Measurements from ENCODE around the gene PGPEP1. TPM values are rescaled to one million over a fixed set of nuclear protein-coding genes. Genes with fewer than 3 reads are reported as not detected.
"Not testable (repeated sequence)": the region's sequence is repeated elsewhere in the genome, so short reads cannot be mapped to it uniquely, and the experiment has no call there.

Gene PGPEP1
- total RNA-seq, 1 donor from 2014 or later = 38.8 TPM

GRCh38 chr19:18342090-18342632 is 1.8 kb downstream of the PGPEP1 start:
- DNase-seq = no peak
- Histone ChIP-seq H3K27ac (replicated peaks) (no peak overlapping the region), H3K36me3 (peaks cover 7% of the 10 kb centered on the region), H3K4me3 (no peak overlapping the region), H3K4me1 (peaks cover 32% of the 10 kb centered on the region), H3K9me3 (replicated peaks) (no peaks in the 10 kb centered on the region), H3K27me3 (ENCODE audit: low read depth) (no peaks in the 10 kb centered on the region)
- intact Hi-C loops (cut with micrococcal nuclease) = no loop called here
- TF ChIP-seq, protein P1, sequence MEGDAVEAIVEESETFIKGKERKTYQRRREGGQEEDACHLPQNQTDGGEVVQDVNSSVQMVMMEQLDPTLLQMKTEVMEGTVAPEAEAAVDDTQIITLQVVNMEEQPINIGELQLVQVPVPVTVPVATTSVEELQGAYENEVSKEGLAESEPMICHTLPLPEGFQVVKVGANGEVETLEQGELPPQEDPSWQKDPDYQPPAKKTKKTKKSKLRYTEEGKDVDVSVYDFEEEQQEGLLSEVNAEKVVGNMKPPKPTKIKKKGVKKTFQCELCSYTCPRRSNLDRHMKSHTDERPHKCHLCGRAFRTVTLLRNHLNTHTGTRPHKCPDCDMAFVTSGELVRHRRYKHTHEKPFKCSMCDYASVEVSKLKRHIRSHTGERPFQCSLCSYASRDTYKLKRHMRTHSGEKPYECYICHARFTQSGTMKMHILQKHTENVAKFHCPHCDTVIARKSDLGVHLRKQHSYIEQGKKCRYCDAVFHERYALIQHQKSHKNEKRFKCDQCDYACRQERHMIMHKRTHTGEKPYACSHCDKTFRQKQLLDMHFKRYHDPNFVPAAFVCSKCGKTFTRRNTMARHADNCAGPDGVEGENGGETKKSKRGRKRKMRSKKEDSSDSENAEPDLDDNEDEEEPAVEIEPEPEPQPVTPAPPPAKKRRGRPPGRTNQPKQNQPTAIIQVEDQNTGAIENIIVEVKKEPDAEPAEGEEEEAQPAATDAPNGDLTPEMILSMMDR (IDR thresholded peaks at IDR 0.05; ENCODE audit: borderline replicate concordance) = no peak

DNA sequence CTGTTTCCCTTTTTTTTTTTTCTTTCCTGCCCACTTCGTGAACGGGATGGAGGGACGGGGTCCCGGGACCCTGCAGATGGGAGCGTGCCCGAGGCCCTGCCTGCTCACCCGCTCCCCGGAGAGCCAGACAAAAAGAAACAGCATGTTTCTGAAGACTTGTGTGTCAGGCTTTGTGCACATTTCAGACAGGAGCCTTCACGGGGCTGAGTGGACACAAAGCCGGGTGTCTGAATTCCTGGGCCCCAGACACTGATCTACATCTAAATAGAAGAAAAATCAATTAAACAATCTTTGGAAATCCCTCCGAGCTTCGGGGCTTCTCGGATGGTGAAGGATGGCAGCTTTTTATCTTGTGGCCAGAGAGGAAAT is 4.2 kb downstream of the PGPEP1 start:
- Histone ChIP-seq H3K27ac (replicated peaks) (no peak overlapping the region), H3K4me1 (peaks cover 25% of the 10 kb centered on the region), H3K27me3 (ENCODE audit: low read depth) (no peaks in the 10 kb centered on the region), H3K4me3 (no peak overlapping the region), H3K9me3 (replicated peaks) (no peaks in the 10 kb centered on the region), H3K36me3 (peaks cover 7% of the 10 kb centered on the region)
- DNase-seq = no peak
- TF ChIP-seq, protein P1 (IDR thresholded peaks at IDR 0.05; ENCODE audit: borderline replicate concordance) = no peak
- intact Hi-C loops (cut with micrococcal nuclease) = no loop called here

DNA sequence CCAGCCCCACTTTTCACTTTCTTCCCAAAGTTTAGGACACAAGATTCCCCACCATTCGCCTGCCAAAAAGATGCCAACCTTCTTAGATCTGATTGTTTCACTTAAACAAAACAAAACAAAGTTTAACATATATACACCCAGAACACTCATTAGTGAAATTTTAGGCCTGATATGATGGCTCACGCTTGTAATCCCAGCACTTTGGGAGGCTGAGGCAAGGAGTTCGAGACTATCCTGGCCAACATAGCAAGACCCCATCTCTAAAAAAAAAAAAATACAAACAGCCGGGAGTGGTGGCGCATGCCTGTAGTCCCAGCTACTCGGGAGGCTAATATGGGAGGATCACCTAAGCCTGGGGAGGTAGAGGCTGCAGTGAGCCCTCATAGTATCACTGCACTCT is 4.9 kb downstream of the PGPEP1 start:
- H3K9me3 ChIP-seq (replicated peaks) = no peaks in the 10 kb centered on the region
- intact Hi-C loops (cut with micrococcal nuclease) = loop anchor here (5.0 kb wide), 1 partner anchor 67 kb away; no protein-coding TSS in a partner anchor
- DNase-seq = no peak
- no peaks in the 10 kb centered on the region for H3K27me3 ChIP-seq (ENCODE audit: low read depth)
- no peak overlapping the region for H3K27ac ChIP-seq (replicated peaks)
- TF ChIP-seq, protein P1 (IDR thresholded peaks at IDR 0.05; ENCODE audit: borderline replicate concordance) = no peak
- peaks cover 17% of the 10 kb centered on the region for H3K4me1 ChIP-seq
- H3K36me3 ChIP-seq = peaks cover 10% of the 10 kb centered on the region
- H3K4me3 ChIP-seq = no peak overlapping the region

DNA sequence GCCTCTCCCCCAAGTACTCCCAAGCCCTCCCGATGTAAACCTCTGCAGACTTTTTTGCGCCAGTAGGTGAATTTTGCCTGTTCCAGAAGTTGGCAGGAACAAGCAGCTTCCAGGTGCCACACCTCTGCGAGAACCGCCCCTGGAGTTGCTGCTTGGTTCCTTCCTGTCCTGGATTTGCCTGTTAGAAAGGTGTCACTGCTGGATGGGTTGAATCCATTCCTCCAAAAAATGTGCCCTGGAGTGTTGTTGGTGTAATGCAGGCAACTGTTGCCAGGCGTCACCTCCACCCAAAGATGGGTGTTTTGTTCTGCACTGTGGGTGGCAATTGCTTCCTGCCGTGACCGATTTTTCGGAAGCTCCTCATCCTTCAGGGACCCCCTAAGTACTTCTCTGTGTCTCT is 5.7 kb downstream of the PGPEP1 start:
- Histone ChIP-seq H3K4me3 (no peak overlapping the region), H3K27ac (replicated peaks) (no peak overlapping the region), H3K9me3 (replicated peaks) (no peaks in the 10 kb centered on the region), H3K27me3 (ENCODE audit: low read depth) (no peaks in the 10 kb centered on the region), H3K36me3 (peaks cover 14% of the 10 kb centered on the region), H3K4me1 (peaks cover 9% of the 10 kb centered on the region)
- intact Hi-C loops (cut with micrococcal nuclease) = loop anchor here (5.0 kb wide), 1 partner anchor 66 kb away; no protein-coding TSS in a partner anchor
- TF ChIP-seq, protein P1 (IDR thresholded peaks at IDR 0.05; ENCODE audit: borderline replicate concordance) = no peak
- no peak for DNase-seq

DNA sequence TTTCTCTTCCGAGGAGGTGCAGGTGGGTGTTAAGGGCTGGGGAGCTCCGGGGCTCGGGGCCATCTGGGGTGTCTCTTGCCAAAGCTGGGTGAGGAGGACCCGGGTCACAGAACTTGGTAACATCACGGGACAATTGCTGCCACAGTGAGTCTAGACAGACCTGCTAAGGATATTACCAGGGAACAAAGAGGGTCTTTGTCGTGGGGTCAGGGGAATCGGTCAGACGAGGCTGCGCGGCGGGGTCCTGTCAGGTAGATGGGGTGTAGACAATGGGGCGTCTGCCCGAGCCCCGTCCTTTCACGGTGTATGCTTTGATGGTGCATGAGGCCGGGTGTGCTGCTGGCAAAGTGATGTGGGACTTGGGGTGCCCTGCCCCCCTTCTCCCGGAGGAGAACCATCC is 7.8 kb downstream of the PGPEP1 start:
- intact Hi-C loops (cut with micrococcal nuclease) = loop anchor here (5.0 kb wide), 1 partner anchor 64 kb away; no protein-coding TSS in a partner anchor
- TF ChIP-seq, protein P1 (IDR thresholded peaks at IDR 0.05; ENCODE audit: borderline replicate concordance) = no peak
- no peak for DNase-seq
- Histone ChIP-seq H3K4me1 (no peaks in the 10 kb centered on the region), H3K27me3 (ENCODE audit: low read depth) (no peaks in the 10 kb centered on the region), H3K36me3 (peaks cover 18% of the 10 kb centered on the region), H3K9me3 (replicated peaks) (no peaks in the 10 kb centered on the region), H3K4me3 (no peak overlapping the region), H3K27ac (replicated peaks) (no peak overlapping the region)

DNA sequence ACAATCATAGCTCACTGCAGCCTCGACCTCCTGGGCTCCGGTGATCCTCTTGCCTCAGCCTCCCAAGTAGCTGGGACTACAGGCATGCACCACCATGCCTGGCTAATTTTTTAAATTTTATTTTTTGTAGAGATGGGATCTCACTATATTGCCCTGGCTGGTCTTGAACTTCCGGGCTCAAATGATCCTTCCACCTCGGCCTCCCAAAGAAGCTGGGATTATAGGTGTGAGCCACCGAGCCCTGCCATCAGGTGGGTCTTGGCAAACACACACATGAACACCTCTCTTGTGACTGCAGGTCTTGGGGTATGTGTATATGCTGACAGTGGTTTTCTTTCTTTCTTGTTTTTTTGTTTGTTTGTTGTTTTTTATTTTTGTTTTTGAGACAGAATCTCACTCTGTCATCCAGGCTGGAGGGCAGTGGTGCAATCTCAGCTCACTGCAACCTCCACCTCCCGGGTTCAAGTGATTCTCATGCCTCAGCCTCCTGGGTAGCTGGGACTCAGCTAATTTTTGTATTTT is 8.5 kb downstream of the PGPEP1 start:
- H3K36me3 ChIP-seq = peaks cover 18% of the 10 kb centered on the region
- not testable (repeated sequence) for H3K27ac ChIP-seq (replicated peaks); H3K27me3 ChIP-seq (ENCODE audit: low read depth); H3K4me1 ChIP-seq; DNase-seq; H3K9me3 ChIP-seq (replicated peaks); H3K4me3 ChIP-seq
- intact Hi-C loops (cut with micrococcal nuclease) = loop anchor here (5.0 kb wide), 1 partner anchor 63 kb away; no protein-coding TSS in a partner anchor
